ENCODE data around the gene EWSR1.

EWSR1 gene

DNA sequence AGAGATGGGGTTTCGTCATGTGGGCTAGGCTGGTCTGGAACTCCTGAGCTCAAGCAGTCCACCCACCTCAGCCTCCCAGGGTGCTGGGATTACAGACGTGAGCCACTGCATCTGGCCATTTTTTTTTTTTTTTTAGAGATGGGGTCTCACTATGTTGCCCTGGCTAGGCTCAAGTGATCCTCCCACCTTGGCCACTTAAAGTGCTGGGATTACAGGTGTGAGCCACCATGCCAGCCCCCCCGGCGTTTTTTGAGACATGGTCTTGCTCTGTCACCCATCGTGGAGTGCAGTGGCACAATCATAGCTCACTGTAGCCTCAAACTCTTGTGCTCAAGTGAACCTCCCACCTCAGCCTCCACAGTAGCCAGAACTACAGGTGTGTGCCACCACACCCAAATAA, 16.8 kb upstream of the EWSR1 start:
- H3K4me3 ChIP-seq (ENCODE audit: low read depth, low read length) = no peak overlapping the region
- in situ Hi-C loops (cut with HindIII; ENCODE audit: low pct_ligation_motif_present, low sequenced_read_pairs) = no loop called here
- H3K27ac ChIP-seq = no peak overlapping the region
- no peaks in the 10 kb centered on the region for H3K27me3 ChIP-seq (replicated peaks)
- no peaks in the 10 kb centered on the region for H3K36me3 ChIP-seq (replicated peaks)
- DNase-seq = no peak
- TF ChIP-seq, protein P1, sequence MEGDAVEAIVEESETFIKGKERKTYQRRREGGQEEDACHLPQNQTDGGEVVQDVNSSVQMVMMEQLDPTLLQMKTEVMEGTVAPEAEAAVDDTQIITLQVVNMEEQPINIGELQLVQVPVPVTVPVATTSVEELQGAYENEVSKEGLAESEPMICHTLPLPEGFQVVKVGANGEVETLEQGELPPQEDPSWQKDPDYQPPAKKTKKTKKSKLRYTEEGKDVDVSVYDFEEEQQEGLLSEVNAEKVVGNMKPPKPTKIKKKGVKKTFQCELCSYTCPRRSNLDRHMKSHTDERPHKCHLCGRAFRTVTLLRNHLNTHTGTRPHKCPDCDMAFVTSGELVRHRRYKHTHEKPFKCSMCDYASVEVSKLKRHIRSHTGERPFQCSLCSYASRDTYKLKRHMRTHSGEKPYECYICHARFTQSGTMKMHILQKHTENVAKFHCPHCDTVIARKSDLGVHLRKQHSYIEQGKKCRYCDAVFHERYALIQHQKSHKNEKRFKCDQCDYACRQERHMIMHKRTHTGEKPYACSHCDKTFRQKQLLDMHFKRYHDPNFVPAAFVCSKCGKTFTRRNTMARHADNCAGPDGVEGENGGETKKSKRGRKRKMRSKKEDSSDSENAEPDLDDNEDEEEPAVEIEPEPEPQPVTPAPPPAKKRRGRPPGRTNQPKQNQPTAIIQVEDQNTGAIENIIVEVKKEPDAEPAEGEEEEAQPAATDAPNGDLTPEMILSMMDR (IDR thresholded peaks at IDR 0.05; ENCODE audit: low read depth, low read length, missing control alignments) = no peak

DNA sequence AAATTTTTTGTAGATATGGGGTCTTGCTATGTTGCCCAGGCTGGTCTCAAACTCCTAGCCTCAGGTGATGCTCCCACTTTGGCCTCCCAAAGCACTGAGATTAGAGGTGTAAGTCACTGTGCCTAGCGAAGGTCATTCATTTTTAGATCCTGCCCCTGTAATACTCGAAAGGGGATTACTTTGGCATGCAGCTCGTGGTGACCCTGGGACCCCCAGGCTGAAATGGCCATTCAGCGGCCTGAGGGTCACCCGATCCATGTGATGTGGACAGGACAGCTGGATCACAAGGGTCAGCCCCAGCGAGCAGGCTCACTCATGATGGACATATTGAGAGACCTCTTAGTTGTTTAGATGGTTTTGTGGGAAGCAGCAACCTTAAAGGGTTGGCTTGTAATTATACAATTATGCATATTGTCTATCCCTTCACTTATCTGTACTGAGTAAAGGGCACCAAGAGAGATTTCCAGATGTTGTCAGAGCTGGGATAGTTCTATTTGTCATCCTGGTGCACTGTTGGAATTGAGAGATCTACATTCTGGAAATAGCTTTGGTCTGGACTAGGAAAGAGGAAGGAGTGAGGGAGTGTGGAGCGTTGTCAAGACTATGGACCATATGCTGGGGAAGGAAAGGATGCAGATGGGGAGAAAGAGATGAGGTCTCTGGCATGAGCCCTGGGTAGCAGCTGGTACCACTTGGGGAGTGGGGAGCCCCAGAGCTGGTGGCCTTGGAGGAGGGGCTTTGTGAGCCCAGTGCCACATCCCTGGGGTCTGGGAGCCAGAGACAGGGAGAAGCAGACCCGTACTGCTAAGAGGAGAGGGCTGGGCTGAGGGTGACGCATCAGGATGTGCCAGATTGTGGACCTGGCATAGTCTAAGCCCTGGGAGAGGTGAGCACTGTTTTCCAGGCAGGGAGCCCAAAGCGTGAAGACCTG, 15.8 kb upstream of the EWSR1 start:
- in situ Hi-C loops (cut with HindIII; ENCODE audit: low pct_ligation_motif_present, low sequenced_read_pairs) = no loop called here
- Histone ChIP-seq H3K4me3 (ENCODE audit: low read depth, low read length) (no peak overlapping the region), H3K27me3 (replicated peaks) (no peaks in the 10 kb centered on the region), H3K27ac (no peak overlapping the region), H3K36me3 (replicated peaks) (no peaks in the 10 kb centered on the region)
- DNase-seq = no peak
- TF ChIP-seq, protein P1 (IDR thresholded peaks at IDR 0.05; ENCODE audit: low read depth, low read length, missing control alignments) = no peak

DNA sequence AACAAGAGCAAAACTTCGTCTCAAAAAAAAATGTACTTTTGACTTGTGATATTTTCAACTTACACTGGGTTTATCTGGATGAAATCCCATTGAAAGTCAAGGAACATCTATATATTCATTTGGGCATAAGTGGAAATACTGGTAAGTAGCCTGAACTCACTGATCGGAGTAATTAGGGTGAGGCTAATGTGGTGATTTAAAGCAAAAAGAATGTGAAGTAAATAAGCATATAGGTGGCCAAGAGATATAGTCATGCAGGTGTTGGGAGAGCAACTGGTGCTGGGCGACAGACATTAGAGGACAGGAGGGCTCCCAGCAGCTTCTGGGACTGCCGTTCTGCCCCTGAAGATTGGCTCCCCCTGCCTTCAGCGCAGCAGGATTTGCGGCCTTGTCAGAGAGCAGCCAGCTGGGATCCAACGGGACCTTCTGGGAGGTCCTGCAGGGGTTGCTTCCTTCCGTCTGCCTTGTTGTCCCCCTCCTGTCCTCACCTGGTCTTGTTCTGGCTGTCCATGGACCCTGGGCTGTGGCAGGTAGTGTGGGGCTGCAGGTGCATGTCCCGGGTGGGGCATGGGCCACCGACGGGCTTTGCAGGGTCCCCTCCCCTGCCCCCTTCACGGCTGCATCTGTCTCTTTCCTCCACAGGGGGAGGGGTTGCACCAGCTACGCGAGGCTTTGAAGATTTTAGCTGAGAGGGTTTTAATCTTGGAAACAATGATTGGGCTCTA, 14.3 kb upstream of the EWSR1 start:
- DNase-seq = no peak
- Histone ChIP-seq H3K27me3 (replicated peaks) (no peaks in the 10 kb centered on the region), H3K36me3 (replicated peaks) (no peaks in the 10 kb centered on the region), H3K27ac (no peak overlapping the region), H3K4me3 (ENCODE audit: low read depth, low read length) (no peak overlapping the region)
- TF ChIP-seq, protein P1 (IDR thresholded peaks at IDR 0.05; ENCODE audit: low read depth, low read length, missing control alignments) = no peak
- in situ Hi-C loops (cut with HindIII; ENCODE audit: low pct_ligation_motif_present, low sequenced_read_pairs) = no loop called here

DNA sequence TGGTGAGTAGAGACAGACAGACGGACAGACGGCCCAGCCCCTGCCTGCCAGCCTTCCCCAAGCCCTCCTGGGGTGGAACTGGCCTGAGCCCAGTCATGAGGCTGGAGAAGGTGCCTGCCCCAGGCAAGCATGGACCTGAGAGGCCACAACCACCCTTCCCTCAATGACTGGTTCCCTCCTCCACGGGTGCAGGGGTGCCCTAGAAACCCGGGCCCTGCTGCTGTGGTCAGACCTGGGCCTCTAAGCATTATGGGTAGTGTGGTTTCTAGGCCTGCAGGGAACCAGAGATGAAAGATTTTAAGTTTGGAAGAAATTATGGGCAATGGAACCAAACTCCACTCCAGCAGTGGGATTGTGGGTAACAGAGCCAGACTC, 13.8 kb upstream of the EWSR1 start:
- H3K27ac ChIP-seq = no peak overlapping the region
- H3K27me3 ChIP-seq (replicated peaks) = no peaks in the 10 kb centered on the region
- in situ Hi-C loops (cut with HindIII; ENCODE audit: low pct_ligation_motif_present, low sequenced_read_pairs) = no loop called here
- TF ChIP-seq, protein P1 (IDR thresholded peaks at IDR 0.05; ENCODE audit: low read depth, low read length, missing control alignments) = no peak
- H3K4me3 ChIP-seq (ENCODE audit: low read depth, low read length) = no peak overlapping the region
- no peak for DNase-seq
- no peaks in the 10 kb centered on the region for H3K36me3 ChIP-seq (replicated peaks)

DNA sequence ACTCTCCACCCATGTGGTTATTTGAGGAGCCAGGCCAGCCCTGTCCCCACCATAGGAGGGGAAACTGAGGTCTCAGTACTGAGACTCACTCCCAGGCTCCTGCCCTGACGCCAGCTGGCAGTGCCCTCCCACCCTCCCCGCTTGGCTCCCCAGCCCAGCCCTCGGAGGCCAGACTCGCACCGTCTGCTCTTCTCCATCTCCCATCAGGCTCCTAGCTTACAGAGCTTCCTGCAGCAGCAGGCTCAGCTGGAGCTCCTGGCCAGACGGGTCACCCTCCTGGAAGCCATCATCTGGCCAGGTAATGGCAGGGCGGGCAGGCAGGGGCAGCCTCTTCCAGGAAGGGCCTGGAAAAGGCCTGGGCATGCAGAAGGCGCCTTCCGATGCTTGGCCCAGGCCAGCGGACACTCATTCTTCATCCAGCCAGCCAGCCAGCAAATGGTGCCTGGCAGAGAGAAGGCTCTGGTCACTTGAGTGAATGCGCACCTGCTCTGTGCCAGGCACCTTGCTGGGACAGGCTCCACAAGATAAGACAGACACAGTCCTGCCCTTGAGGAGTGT, 12.9 kb upstream of the EWSR1 start:
- Histone ChIP-seq H3K27ac (no peak overlapping the region), H3K4me3 (ENCODE audit: low read depth, low read length) (no peak overlapping the region), H3K36me3 (replicated peaks) (no peaks in the 10 kb centered on the region), H3K27me3 (replicated peaks) (no peaks in the 10 kb centered on the region)
- no peak for DNase-seq
- in situ Hi-C loops (cut with HindIII; ENCODE audit: low pct_ligation_motif_present, low sequenced_read_pairs) = no loop called here
- TF ChIP-seq, protein P1 (IDR thresholded peaks at IDR 0.05; ENCODE audit: low read depth, low read length, missing control alignments) = no peak

Measured in brain microvascular endothelial cell (primary cell).